ENCODE measurements around the gene TCF3. TPM values are rescaled to one million over a fixed set of nuclear protein-coding genes. Genes with fewer than 3 reads are reported as not detected.

Gene TCF3
- total and polyA plus RNA-seq, 10 of the 15 experiments (the other 5 are each of a cell fraction or from before 2014, with no cell fraction given), result 6.7 to 282 (median 70.7) TPM

DNA sequence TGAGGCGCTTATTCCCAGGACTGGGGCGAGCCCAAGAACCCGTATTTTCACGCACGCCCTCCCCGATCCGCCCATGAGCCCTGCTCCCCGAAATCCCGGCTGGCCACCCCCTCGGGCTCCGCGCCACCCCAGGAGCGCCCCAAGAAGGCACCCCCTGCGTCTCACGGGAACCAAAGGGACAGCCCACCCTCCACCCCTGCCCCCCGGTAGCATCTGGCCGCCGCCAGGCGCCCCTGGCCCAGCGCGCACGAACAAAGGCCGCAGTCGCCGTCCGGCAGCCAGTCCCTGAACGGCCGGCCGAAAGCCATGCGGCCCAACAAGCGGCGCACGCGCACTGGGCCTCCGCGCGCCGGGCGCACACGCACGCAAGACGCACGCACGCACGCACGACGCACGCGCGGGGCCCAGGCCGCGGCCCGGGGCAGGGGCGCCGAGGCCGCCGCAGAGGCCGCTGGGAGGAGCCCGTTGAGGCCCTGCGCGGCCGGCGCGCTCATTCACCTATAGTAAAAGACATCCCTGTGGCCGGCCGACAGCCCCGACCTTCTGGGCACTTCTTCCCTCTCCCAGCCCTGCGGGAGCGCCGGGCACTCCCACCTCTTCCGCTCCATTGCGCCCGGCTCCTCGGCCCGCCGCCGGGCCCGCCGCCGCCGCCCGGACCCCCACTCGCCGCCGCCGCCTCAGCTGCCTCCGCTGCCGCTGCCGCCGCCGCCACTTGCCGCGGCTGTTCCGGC lies 60.2 kb downstream of the TCF3 start (continued):
- TF ChIP-seq, protein P1, sequence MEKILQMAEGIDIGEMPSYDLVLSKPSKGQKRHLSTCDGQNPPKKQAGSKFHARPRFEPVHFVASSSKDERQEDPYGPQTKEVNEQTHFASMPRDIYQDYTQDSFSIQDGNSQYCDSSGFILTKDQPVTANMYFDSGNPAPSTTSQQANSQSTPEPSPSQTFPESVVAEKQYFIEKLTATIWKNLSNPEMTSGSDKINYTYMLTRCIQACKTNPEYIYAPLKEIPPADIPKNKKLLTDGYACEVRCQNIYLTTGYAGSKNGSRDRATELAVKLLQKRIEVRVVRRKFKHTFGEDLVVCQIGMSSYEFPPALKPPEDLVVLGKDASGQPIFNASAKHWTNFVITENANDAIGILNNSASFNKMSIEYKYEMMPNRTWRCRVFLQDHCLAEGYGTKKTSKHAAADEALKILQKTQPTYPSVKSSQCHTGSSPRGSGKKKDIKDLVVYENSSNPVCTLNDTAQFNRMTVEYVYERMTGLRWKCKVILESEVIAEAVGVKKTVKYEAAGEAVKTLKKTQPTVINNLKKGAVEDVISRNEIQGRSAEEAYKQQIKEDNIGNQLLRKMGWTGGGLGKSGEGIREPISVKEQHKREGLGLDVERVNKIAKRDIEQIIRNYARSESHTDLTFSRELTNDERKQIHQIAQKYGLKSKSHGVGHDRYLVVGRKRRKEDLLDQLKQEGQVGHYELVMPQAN (conservative IDR thresholded peaks at IDR 0.05), result peak; percentile 67
- TF ChIP-seq SMC3 (IDR thresholded peaks at IDR 0.05; ENCODE audit: borderline replicate concordance, low read length), result no peak
- peak; percentile 86 for TF ChIP-seq TAF1 (IDR thresholded peaks at IDR 0.05; ENCODE audit: borderline replicate concordance, low read depth, low read length)
- TF ChIP-seq POLR2A (IDR thresholded peaks at IDR 0.05; ENCODE audit: low read depth, low read length), result peak; percentile 97
- TF ChIP-seq NR2C1 (IDR thresholded peaks at IDR 0.05), result peak; percentile 60
- TF ChIP-seq, protein P2, sequence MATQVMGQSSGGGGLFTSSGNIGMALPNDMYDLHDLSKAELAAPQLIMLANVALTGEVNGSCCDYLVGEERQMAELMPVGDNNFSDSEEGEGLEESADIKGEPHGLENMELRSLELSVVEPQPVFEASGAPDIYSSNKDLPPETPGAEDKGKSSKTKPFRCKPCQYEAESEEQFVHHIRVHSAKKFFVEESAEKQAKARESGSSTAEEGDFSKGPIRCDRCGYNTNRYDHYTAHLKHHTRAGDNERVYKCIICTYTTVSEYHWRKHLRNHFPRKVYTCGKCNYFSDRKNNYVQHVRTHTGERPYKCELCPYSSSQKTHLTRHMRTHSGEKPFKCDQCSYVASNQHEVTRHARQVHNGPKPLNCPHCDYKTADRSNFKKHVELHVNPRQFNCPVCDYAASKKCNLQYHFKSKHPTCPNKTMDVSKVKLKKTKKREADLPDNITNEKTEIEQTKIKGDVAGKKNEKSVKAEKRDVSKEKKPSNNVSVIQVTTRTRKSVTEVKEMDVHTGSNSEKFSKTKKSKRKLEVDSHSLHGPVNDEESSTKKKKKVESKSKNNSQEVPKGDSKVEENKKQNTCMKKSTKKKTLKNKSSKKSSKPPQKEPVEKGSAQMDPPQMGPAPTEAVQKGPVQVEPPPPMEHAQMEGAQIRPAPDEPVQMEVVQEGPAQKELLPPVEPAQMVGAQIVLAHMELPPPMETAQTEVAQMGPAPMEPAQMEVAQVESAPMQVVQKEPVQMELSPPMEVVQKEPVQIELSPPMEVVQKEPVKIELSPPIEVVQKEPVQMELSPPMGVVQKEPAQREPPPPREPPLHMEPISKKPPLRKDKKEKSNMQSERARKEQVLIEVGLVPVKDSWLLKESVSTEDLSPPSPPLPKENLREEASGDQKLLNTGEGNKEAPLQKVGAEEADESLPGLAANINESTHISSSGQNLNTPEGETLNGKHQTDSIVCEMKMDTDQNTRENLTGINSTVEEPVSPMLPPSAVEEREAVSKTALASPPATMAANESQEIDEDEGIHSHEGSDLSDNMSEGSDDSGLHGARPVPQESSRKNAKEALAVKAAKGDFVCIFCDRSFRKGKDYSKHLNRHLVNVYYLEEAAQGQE (IDR thresholded peaks at IDR 0.05; ENCODE audit: low read depth, low read length), result 0 out of 2 replicates have a peak, but pooled peaks have one; percentile 14
- TF ChIP-seq SMAD5 (IDR thresholded peaks at IDR 0.05; ENCODE audit: low read depth), result peak; percentile 89
- TF ChIP-seq BHLHE40 (IDR thresholded peaks at IDR 0.05; ENCODE audit: borderline replicate concordance in 1 of 2, low read depth in 2 of 2, low read length in 1 of 2), result peak; percentile 62 to 94; a peak in 3 of 4 replicates
- TF ChIP-seq CREM (IDR thresholded peaks at IDR 0.05; ENCODE audit: low read depth), result peak; percentile 44; the same call in 1 of the 2 replicates
- TF ChIP-seq, protein P3, sequence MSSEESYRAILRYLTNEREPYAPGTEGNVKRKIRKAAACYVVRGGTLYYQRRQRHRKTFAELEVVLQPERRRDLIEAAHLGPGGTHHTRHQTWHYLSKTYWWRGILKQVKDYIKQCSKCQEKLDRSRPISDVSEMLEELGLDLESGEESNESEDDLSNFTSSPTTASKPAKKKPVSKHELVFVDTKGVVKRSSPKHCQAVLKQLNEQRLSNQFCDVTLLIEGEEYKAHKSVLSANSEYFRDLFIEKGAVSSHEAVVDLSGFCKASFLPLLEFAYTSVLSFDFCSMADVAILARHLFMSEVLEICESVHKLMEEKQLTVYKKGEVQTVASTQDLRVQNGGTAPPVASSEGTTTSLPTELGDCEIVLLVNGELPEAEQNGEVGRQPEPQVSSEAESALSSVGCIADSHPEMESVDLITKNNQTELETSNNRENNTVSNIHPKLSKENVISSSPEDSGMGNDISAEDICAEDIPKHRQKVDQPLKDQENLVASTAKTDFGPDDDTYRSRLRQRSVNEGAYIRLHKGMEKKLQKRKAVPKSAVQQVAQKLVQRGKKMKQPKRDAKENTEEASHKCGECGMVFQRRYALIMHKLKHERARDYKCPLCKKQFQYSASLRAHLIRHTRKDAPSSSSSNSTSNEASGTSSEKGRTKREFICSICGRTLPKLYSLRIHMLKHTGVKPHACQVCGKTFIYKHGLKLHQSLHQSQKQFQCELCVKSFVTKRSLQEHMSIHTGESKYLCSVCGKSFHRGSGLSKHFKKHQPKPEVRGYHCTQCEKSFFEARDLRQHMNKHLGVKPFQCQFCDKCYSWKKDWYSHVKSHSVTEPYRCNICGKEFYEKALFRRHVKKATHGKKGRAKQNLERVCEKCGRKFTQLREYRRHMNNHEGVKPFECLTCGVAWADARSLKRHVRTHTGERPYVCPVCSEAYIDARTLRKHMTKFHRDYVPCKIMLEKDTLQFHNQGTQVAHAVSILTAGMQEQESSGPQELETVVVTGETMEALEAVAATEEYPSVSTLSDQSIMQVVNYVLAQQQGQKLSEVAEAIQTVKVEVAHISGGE (CRISPR knock-in tag; IDR thresholded peaks at IDR 0.05), result no peak
- peak; percentile 39 for TF ChIP-seq KLF5 (IDR thresholded peaks at IDR 0.05; ENCODE audit: partially characterized antibody)
- TF ChIP-seq, protein P4, sequence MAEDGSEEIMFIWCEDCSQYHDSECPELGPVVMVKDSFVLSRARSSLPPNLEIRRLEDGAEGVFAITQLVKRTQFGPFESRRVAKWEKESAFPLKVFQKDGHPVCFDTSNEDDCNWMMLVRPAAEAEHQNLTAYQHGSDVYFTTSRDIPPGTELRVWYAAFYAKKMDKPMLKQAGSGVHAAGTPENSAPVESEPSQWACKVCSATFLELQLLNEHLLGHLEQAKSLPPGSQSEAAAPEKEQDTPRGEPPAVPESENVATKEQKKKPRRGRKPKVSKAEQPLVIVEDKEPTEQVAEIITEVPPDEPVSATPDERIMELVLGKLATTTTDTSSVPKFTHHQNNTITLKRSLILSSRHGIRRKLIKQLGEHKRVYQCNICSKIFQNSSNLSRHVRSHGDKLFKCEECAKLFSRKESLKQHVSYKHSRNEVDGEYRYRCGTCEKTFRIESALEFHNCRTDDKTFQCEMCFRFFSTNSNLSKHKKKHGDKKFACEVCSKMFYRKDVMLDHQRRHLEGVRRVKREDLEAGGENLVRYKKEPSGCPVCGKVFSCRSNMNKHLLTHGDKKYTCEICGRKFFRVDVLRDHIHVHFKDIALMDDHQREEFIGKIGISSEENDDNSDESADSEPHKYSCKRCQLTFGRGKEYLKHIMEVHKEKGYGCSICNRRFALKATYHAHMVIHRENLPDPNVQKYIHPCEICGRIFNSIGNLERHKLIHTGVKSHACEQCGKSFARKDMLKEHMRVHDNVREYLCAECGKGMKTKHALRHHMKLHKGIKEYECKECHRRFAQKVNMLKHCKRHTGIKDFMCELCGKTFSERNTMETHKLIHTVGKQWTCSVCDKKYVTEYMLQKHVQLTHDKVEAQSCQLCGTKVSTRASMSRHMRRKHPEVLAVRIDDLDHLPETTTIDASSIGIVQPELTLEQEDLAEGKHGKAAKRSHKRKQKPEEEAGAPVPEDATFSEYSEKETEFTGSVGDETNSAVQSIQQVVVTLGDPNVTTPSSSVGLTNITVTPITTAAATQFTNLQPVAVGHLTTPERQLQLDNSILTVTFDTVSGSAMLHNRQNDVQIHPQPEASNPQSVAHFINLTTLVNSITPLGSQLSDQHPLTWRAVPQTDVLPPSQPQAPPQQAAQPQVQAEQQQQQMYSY (CRISPR knock-in tag; IDR thresholded peaks at IDR 0.05), result no peak
- no peak for TF ChIP-seq ETV6 (conservative IDR thresholded peaks at IDR 0.05 in 1 of 2, IDR thresholded peaks at IDR 0.05 in 1 of 2; ENCODE audit: borderline replicate concordance in 1 of 2, low read depth in 1 of 2)

All from GM12878 (cell line).